ENCODE results near the gene RHOBTB1.

RHOBTB1 gene

DNA sequence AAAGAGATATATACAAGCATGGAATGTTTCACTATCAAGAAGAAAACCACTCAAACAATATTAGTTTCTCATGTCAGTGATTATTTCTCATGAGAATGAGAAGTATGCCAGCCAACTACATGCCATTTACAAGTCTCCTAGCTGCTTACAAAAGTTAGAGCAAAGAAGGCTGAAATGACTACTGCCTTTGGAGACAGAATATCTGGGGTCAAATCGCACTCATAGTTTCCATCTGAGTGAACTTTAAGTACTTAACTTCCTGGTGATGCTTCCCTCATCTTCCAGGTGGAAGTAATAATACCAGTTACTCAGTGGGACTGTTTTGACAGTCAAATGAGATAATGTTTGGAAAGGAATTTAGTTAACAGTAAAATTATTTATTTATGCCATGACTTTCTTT, 42.0 kb upstream of the RHOBTB1 start:
- no peaks in the 10 kb centered on the region for H3K4me1 ChIP-seq
- TF ChIP-seq, protein P1, sequence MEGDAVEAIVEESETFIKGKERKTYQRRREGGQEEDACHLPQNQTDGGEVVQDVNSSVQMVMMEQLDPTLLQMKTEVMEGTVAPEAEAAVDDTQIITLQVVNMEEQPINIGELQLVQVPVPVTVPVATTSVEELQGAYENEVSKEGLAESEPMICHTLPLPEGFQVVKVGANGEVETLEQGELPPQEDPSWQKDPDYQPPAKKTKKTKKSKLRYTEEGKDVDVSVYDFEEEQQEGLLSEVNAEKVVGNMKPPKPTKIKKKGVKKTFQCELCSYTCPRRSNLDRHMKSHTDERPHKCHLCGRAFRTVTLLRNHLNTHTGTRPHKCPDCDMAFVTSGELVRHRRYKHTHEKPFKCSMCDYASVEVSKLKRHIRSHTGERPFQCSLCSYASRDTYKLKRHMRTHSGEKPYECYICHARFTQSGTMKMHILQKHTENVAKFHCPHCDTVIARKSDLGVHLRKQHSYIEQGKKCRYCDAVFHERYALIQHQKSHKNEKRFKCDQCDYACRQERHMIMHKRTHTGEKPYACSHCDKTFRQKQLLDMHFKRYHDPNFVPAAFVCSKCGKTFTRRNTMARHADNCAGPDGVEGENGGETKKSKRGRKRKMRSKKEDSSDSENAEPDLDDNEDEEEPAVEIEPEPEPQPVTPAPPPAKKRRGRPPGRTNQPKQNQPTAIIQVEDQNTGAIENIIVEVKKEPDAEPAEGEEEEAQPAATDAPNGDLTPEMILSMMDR (IDR thresholded peaks at IDR 0.05; ENCODE audit: low read depth, low read length), result no peak
- H3K36me3 ChIP-seq, result no peaks in the 10 kb centered on the region
- H3K9me3 ChIP-seq, result no peaks in the 10 kb centered on the region; the same call in 1 of the 2 replicates
- H3K4me3 ChIP-seq (ENCODE audit: low read depth, low read length), result no peak overlapping the region
- DNase-seq, result no peak
- H3K27me3 ChIP-seq, result no peaks in the 10 kb centered on the region

DNA sequence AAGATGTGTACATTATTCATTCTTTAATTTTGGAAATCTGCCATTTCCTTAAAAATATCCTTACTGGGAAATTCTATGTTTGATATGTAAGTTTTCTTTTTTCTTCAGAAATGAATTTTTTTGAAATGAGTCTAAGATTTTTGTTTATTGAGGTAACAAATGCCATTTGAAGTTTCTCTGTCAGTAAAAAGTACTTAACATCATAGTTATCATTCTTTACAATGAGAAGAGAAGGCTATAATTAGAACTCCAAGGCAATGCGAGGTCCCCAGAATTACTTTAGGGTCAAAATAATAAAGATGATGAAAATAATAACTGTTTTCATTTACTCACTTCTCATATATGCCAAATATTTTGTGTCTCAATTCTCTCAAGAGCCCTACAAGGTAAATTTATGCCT, 37.0 kb upstream of the RHOBTB1 start:
- Histone ChIP-seq H3K4me3 (ENCODE audit: low read depth, low read length) (no peak overlapping the region), H3K27me3 (no peaks in the 10 kb centered on the region), H3K9me3 (no peaks in the 10 kb centered on the region), H3K4me1 (no peaks in the 10 kb centered on the region), H3K36me3 (no peaks in the 10 kb centered on the region)
- TF ChIP-seq, protein P1 (IDR thresholded peaks at IDR 0.05; ENCODE audit: low read depth, low read length), result no peak
- no peak for DNase-seq

DNA sequence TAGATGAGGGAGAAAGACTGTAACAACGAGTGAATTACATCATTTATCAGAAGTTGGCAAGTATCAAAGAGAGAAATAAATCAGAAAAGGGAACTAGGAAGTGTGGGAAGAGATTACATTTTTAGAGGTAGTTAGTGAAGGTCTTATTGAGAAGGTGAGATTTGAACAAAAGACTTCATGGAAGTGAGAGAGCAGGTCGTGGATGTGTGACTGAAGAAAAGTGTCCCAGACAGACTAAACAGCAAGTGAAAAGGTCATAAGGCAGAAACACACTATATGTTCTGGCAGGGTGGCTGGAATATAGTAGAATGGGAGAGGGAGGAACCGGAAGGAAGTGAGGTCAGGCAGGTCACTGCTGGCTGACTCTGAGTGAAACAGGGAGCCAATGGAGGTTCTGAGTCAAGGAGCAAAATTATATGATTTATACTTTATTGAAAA, 35.7 kb upstream of the RHOBTB1 start:
- no peaks in the 10 kb centered on the region for H3K27me3 ChIP-seq
- H3K4me1 ChIP-seq, result no peaks in the 10 kb centered on the region
- H3K9me3 ChIP-seq, result no peaks in the 10 kb centered on the region
- H3K4me3 ChIP-seq (ENCODE audit: low read depth, low read length), result no peak overlapping the region
- DNase-seq, result no peak
- TF ChIP-seq, protein P1 (IDR thresholded peaks at IDR 0.05; ENCODE audit: low read depth, low read length), result no peak
- H3K36me3 ChIP-seq, result no peaks in the 10 kb centered on the region

DNA sequence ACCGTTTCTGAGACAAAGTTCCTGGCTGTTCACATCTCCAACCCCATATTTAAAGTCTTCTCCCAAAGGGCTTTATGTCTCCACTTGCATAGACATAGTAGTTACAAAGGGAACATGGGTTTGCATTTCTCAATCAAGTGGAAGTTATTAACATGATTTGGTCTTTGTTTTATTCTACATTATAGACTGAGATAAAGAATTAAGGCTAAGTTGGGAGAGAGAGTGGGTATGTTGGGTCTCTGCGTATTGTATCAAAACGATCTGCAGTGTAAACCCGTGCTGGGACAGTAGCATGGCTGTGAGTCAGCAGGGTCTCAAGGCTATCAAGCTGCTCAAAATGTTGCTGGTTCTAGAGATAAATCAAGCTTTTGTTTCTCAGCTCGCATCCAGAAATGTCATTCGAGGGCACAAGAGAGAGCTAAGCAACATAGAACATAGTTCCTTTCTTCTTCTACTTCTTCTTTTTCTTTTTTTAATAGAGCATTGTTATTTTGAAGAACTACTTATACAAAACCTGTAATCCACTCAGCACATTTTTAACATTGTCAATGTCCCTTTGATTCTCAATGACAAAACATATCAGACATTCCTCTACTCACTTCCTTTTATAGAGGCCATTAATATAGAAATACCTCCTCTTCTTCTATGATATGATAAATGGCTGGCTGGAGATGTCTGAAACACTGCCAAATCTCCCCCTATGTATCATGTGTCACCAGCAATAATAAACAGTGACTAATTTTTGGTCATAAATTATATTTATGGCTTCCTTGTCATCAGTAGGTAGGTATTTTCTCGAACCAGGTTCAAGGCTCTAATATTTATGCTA, 34.5 kb upstream of the RHOBTB1 start:
- Histone ChIP-seq H3K36me3 (no peaks in the 10 kb centered on the region), H3K27me3 (no peaks in the 10 kb centered on the region), H3K9me3 (no peaks in the 10 kb centered on the region), H3K4me1 (no peaks in the 10 kb centered on the region), H3K4me3 (ENCODE audit: low read depth, low read length) (no peak overlapping the region)
- no peak for DNase-seq
- TF ChIP-seq, protein P1 (IDR thresholded peaks at IDR 0.05; ENCODE audit: low read depth, low read length), result no peak

DNA sequence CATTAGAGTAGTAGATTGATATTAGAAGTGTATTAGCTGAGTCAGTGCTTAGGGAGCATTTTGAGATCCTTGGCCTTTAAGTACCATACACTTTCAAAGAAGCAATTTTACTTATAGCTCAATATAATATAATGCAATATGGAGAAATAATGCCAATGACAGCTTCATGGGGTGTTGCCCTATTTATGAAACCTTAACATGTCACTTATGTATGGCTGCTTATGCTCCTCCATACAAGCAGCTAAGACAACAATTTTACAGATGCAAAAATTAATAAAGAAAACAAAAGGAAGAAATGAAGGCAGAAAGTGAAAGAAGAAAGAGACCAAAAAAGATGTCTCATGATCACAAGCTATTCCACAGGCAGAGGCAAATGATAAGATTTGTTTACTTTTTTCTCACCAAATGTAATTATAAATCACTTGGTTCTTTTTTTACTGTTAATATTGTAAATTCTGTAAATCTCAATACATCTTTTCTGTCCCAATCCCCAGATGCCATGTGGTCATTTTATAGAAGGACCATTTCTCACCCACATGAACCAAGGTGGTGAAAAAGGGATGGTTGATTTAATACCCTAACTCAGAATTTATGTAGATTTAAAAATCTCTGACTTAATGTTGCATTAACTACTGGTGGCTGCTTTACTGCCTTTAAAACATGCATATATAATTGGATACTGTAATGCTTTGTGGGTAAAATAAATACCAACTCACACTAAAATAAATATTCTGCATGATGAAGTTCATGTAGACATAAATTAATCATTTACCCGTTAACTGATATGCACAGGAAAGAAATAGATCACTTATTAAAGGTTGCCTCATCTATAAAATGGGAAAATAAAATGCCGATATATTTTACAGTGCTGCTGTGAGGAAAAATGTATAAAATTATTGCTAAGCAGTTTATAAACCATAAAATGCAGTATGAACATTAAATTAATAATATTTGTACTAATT, 33.5 kb upstream of the RHOBTB1 start:
- Histone ChIP-seq H3K36me3 (no peaks in the 10 kb centered on the region), H3K4me1 (no peaks in the 10 kb centered on the region), H3K9me3 (no peaks in the 10 kb centered on the region), H3K27me3 (no peaks in the 10 kb centered on the region), H3K4me3 (ENCODE audit: low read depth, low read length) (no peak overlapping the region)
- TF ChIP-seq, protein P1 (IDR thresholded peaks at IDR 0.05; ENCODE audit: low read depth, low read length), result no peak
- no peak for DNase-seq

Data from BE2C (cell line).